Right lung (tissue), 5 donors: ENCODE results near the gene CDC40. TPM values are rescaled to one million over a fixed set of nuclear protein-coding genes. Genes with fewer than 3 reads are reported as not detected.
"Not testable (repeated sequence)": the region's sequence is repeated elsewhere in the genome, so short reads cannot be mapped to it uniquely, and the experiment has no call there.

Source experiments
- DNase-seq, 2 donors: peaks; one replicate each; pipeline ENCODE4 v3.0.0-alpha.2; 2013
- polyA plus RNA-seq, 5 donors: library from polyadenylated mRNA; unstranded; fragments of 120-200 nt; gene quantifications; one replicate each; pipeline versions ENCODE4 v1.2.1 to v1.2.3, GENCODE V29; 2013; ENCODE audit warnings: inconsistent platforms in 1 of 5, low replicate concordance in 1 of 5; ENCODE audit not compliant: insufficient read length in 5 of 5, insufficient read depth in 1 of 5

CDC40 gene
- polyA plus RNA-seq, 5 donors, result 22.7 to 34.4 (median 32.4) TPM

- DNase-seq, result no peak
These were observed 86.8 kb downstream of the CDC40 start for GRCh38 chr6:110266996-110267395.

GRCh38 chr6:110269623-110270022 lies 89.4 kb downstream of the CDC40 start:
- DNase-seq, result no peak

- no peak for DNase-seq
These were observed 89.9 kb downstream of the CDC40 start for GRCh38 chr6:110270165-110270564.

DNA sequence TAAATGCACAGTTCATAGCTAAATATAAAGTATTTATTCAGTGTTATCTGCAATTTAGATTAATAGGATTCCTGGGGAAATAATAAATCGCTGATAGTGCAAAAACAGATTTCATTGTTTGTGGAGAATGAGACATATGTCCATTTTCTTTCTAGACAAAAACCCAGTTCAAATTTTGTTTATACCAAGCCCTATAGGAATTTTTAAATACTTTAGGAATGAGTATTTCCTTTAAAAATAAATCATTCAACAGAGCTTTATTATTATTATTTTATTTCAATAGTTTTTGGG lies 91.5 kb downstream of the CDC40 start:
- DNase-seq, result no peak

DNA sequence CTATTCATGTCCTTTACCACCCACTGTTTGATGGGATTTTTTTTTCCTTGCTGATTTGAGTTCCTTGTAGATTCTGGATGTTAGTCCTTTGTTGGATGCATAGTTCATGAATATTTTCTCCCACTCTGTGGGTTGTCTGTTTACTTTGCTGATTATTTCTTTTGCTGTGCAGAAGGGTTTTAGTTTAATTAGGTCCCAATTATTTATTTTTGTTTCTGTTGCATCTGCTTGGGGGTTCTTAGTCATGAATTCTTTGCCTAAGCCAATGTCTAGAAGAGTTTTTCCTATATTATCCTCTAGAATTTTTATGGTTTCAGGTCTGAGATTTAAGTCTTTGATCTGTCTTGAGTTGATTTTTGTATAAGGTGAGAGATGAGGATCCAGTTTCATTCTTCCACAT lies 92.6 kb downstream of the CDC40 start:
- not testable (repeated sequence) for DNase-seq

GRCh38 chr6:110277100-110277665 lies 97.0 kb downstream of the CDC40 start:
- DNase-seq, result no peak

Other genes starting within 250 kb of the CDC40 start
- gene GPR6, start 202.1 kb upstream of the CDC40 start, polyA plus RNA-seq, result not detected
- 10 to 100 TPM; 15.7 to 24.6 (median 22.8) TPM for gene WASF1, start 757 bp upstream of the CDC40 start, polyA plus RNA-seq
- gene METTL24, start 177.9 kb downstream of the CDC40 start, polyA plus RNA-seq, result 1 to 10 TPM; 1.8 to 4.2 (median 3.0) TPM
- gene DDO, start 235.1 kb downstream of the CDC40 start, polyA plus RNA-seq, result 1 to 10 TPM in 3 of 5 donors, under 1 TPM in 2; 0.77 to 2.1 (median 1.3) TPM